Sigmoid colon (tissue), 7 donors: ENCODE results near the gene EHBP1. TPM values are rescaled to one million over a fixed set of nuclear protein-coding genes. Genes with fewer than 3 reads are reported as not detected.
A peak's percentile ranks its signal among the peaks of the same experiment; 100 is the strongest.

Source experiments
- DNase-seq: peaks from one replicate; pipeline ENCODE4 v3.0.0-alpha.2; 2019
- H3K27ac ChIP-seq, 4 donors: fragments of 200-600 bp; sonication (generic); one replicate each; pipeline ENCODE4 v1.5.1; 2016 to 2019; ENCODE audit warnings: mild to moderate bottlenecking in 1 of 4
- H3K27me3 ChIP-seq, 3 donors: fragments of 200-600 bp; sonication (generic); one replicate each; pipeline ENCODE4 v1.5.1; 2019; ENCODE audit warnings: mild to moderate bottlenecking in 1 of 3
- H3K36me3 ChIP-seq, 4 donors: fragments of 200-600 bp; sonication (generic); one replicate each; pipeline ENCODE4 v1.5.1; 2016 to 2019
- H3K4me1 ChIP-seq, 4 donors: fragments of 200-600 bp; sonication (generic); one replicate each; pipeline ENCODE4 v1.5.1; 2017 to 2019
- H3K4me3 ChIP-seq, 4 donors: fragments of 200-600 bp; sonication (generic); one replicate each; pipeline ENCODE4 v1.5.1; 2017 to 2019; ENCODE audit warnings: mild to moderate bottlenecking in 2 of 4, moderate library complexity in 1 of 4
- H3K9me3 ChIP-seq, 4 donors: fragments of 200-600 bp in 3 of 4; sonication (generic) in 3 of 4; one replicate each; pipeline versions ENCODE4 v1.5.1 to v1.6.1; 2013 to 2019
- EP300 ChIP-seq, 4 donors: sonication (generic); formaldehyde crosslinking; IDR thresholded peaks; one replicate each; pipeline ENCODE4 v1.6.1; 2017; ENCODE audit warnings: antibody characterized with exemption in 4 of 4
- POLR2A ChIP-seq, 2 donors: fragments of 450-650 bp; IDR thresholded peaks; one replicate each; pipeline ENCODE4 v1.6.1; 2016; ENCODE audit warnings: antibody characterized with exemption in 2 of 2, mild to moderate bottlenecking in 2 of 2, moderate library complexity in 2 of 2
- POLR2AphosphoS5 ChIP-seq, 4 donors: sonication (generic); formaldehyde crosslinking; IDR thresholded peaks; one replicate each; pipeline ENCODE4 v1.6.1; 2017; ENCODE audit warnings: antibody characterized with exemption in 4 of 4
- WGBS, 2 donors: extraction: QIAGEN DNeasy Blood & Tissue Kit; methylation state at CpG; one replicate each; pipeline ENCODE4 v1.1.7; 2013; 5-methylcytosine and 5-hydroxymethylcytosine counted together
- intact Hi-C: fragments of 100-400 bp; cut with DNase I; formaldehyde crosslinking; loops from one replicate; pipeline ENCODE4 v1.15.1; 2023
- polyA plus RNA-seq, 3 donors: library from polyadenylated mRNA; stranded (reverse); fragments of 200-250 nt; gene quantifications; one replicate each; pipeline ENCODE4 v1.2.3, GENCODE V29; 2013
- total RNA-seq, 4 donors: library from RNA; depleted of rRNA; stranded (reverse); fragments of >200 nt; gene quantifications; one replicate each; pipeline ENCODE4 v1.1.0, GENCODE V29; 2016
- TF ChIP-seq, protein P1 (sequence below), 4 experiments: fragments of 450-650 bp in 3 of 4; fragments of 200-600 bp in 1 of 4; IDR thresholded peaks; one replicate each; pipeline ENCODE4 v1.5.1; 2016 to 2019; ENCODE audit warnings: antibody characterized with exemption in 4 of 4, mild to moderate bottlenecking in 3 of 4, moderate library complexity in 2 of 4
- donor health status: healthy with polysubstance abuse.
- donor health status: Bipolar disorder and iron deficiency.
- donor health status: healthy.

The EHBP1 gene
- total and polyA plus RNA-seq, 7 donors = 12.7 to 161 (median 121) TPM

DNA sequence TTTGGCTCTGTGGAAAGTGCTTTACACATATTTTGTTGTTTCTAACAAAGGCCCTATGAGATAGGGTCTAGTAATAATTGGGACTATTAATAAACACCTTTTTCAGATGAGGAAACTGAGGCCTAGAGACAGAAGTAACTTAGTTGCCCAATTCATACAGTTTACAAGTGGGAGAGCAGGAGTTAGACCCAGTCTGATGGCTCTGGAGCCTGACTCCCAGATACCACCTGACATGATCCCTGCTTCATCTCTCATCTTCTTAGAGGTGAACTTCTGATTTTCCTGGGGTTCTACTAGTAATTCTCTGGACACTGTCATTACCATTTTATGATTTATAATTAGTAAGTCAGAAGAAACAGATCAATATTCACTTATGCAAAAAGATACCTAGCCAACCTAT, 296.1 kb downstream of the EHBP1 start:
- intact Hi-C loops = loop anchor here (10.0 kb wide), 1 partner anchor 547 kb away; no protein-coding TSS in a partner anchor
- DNase-seq = no peak
- TF ChIP-seq, protein P1, sequence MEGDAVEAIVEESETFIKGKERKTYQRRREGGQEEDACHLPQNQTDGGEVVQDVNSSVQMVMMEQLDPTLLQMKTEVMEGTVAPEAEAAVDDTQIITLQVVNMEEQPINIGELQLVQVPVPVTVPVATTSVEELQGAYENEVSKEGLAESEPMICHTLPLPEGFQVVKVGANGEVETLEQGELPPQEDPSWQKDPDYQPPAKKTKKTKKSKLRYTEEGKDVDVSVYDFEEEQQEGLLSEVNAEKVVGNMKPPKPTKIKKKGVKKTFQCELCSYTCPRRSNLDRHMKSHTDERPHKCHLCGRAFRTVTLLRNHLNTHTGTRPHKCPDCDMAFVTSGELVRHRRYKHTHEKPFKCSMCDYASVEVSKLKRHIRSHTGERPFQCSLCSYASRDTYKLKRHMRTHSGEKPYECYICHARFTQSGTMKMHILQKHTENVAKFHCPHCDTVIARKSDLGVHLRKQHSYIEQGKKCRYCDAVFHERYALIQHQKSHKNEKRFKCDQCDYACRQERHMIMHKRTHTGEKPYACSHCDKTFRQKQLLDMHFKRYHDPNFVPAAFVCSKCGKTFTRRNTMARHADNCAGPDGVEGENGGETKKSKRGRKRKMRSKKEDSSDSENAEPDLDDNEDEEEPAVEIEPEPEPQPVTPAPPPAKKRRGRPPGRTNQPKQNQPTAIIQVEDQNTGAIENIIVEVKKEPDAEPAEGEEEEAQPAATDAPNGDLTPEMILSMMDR (IDR thresholded peaks at IDR 0.05) = no peak
- TF ChIP-seq POLR2AphosphoS5 (IDR thresholded peaks at IDR 0.05) (no peak), EP300 (IDR thresholded peaks at IDR 0.05) (no peak), POLR2A (IDR thresholded peaks at IDR 0.05) (no peak)
- H3K27ac ChIP-seq = peak overlapping the region in 1 of 4 donors; percentile 30
- peaks cover 0 to 17% (median 12%) of the 10 kb centered on the region in 4 donors for H3K4me1 ChIP-seq
- peaks cover 0 to 34% (median 4%) of the 10 kb centered on the region in 4 donors for H3K36me3 ChIP-seq
- no peaks in the 10 kb centered on the region for H3K9me3 ChIP-seq
- no peaks in the 10 kb centered on the region for H3K27me3 ChIP-seq
- H3K4me3 ChIP-seq = no peak overlapping the region

- peaks cover 0 to 24% (median 0%) of the 10 kb centered on the region in 4 donors for H3K36me3 ChIP-seq
- TF ChIP-seq POLR2A (IDR thresholded peaks at IDR 0.05) (no peak), POLR2AphosphoS5 (IDR thresholded peaks at IDR 0.05) (no peak), EP300 (IDR thresholded peaks at IDR 0.05) (no peak)
- DNase-seq = no peak
- no peak overlapping the region for H3K27ac ChIP-seq
- H3K4me3 ChIP-seq = no peak overlapping the region
- H3K4me1 ChIP-seq = peaks cover 0 to 17% (median 12%) of the 10 kb centered on the region in 4 donors
- no peaks in the 10 kb centered on the region for H3K9me3 ChIP-seq
- H3K27me3 ChIP-seq = no peaks in the 10 kb centered on the region
- WGBS, 2 donors = 86 to 93% methylated on average over 4 of the region's 4 CpGs
- intact Hi-C loops = loop anchor here (10.0 kb wide), 1 partner anchor 549 kb away; no protein-coding TSS in a partner anchor
These were observed 297.8 kb downstream of the EHBP1 start for GRCh38 chr2:63003351-63003750.

DNA sequence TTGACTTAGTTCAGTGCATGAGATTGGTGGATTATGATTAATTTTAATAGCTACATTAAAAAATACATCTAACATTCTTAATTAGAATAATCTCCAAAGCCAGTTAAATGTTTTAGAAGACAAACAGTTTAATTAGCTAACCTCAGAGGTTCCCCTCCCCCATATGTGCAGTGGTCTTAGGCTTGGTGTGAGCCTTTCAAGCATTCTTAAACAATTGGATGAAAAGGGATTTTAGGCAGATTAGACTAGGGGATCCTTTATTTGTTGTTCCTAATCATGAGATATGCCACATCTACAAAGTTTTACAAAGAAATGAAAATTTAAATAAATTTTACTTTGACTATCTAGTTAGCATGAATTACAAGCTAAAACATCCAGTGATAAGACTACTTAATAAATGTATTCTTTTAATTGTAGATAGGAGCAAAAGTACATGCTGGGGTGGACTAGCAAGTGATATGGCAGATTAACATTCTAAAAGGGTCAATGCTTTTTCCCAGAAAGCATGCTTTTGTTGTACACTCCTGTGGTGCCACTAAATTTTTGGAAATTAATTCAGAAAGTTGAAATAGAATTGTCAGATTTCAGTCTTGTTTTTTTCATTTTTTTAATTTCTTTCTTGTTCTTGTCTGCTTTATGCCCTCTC, 302.4 kb downstream of the EHBP1 start:
- Histone ChIP-seq H3K4me1 (no peaks in the 10 kb centered on the region), H3K9me3 (no peaks in the 10 kb centered on the region), H3K27ac (no peak overlapping the region), H3K4me3 (no peak overlapping the region), H3K27me3 (no peaks in the 10 kb centered on the region), H3K36me3 (peaks cover 0 to 28% (median 0%) of the 10 kb centered on the region in 4 donors)
- intact Hi-C loops = loop anchor here (10.0 kb wide), 1 partner anchor 553 kb away; no protein-coding TSS in a partner anchor
- no peak for DNase-seq
- TF ChIP-seq POLR2A (IDR thresholded peaks at IDR 0.05) (no peak), EP300 (IDR thresholded peaks at IDR 0.05) (no peak), POLR2AphosphoS5 (IDR thresholded peaks at IDR 0.05) (no peak)
- TF ChIP-seq, protein P1 (IDR thresholded peaks at IDR 0.05) = no peak

GRCh38 chr2:63008838-63009237, 303.3 kb downstream of the EHBP1 start:
- H3K4me3 ChIP-seq = no peak overlapping the region
- WGBS, 2 donors = 90 to 98% methylated on average over 1 of the region's 1 CpG
- intact Hi-C loops = loop anchor here (10.0 kb wide), 1 partner anchor 554 kb away; no protein-coding TSS in a partner anchor

DNA sequence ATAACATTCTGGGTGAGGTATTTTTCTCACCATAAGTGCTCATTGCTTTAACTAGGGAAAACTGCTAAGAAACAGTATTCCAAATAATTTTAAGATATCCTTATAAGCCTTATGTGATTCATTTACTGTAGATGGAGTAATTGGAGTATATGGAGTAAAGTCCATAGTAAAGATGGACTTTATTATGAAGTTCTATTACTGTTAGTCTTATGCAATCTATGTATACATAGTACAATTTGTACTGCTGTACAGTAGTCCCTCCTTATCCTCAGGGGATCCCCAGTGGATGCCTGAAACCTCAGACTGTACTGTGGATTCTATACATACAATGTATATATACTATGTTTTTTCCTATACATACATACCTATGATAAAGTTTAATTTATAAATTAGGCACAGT, 304.0 kb downstream of the EHBP1 start:
- Histone ChIP-seq H3K27ac (no peak overlapping the region), H3K4me3 (no peak overlapping the region), H3K36me3 (peaks cover 0 to 28% (median 0%) of the 10 kb centered on the region in 4 donors), H3K27me3 (no peaks in the 10 kb centered on the region), H3K4me1 (no peaks in the 10 kb centered on the region), H3K9me3 (no peaks in the 10 kb centered on the region)
- TF ChIP-seq POLR2AphosphoS5 (IDR thresholded peaks at IDR 0.05) (no peak), POLR2A (IDR thresholded peaks at IDR 0.05) (no peak), EP300 (IDR thresholded peaks at IDR 0.05) (no peak)
- TF ChIP-seq, protein P1 (IDR thresholded peaks at IDR 0.05) = no peak
- intact Hi-C loops = loop anchor here (10.0 kb wide), 1 partner anchor 555 kb away; no protein-coding TSS in a partner anchor
- DNase-seq = no peak

More at GRCh38 chr2:63008838-63009237, 303.3 kb downstream of the EHBP1 start:
- no peaks in the 10 kb centered on the region for H3K27me3 ChIP-seq
- TF ChIP-seq POLR2A (IDR thresholded peaks at IDR 0.05) = no peak
- no peak for TF ChIP-seq EP300 (IDR thresholded peaks at IDR 0.05)
- TF ChIP-seq POLR2AphosphoS5 (IDR thresholded peaks at IDR 0.05) = no peak
- TF ChIP-seq, protein P1 (IDR thresholded peaks at IDR 0.05) = no peak
- no peaks in the 10 kb centered on the region for H3K9me3 ChIP-seq
- H3K4me1 ChIP-seq = no peaks in the 10 kb centered on the region
- DNase-seq = no peak
- H3K27ac ChIP-seq = no peak overlapping the region
- H3K36me3 ChIP-seq = peaks cover 0 to 35% (median 0%) of the 10 kb centered on the region in 4 donors
